DMS53 treated with DMSO at 0.1 percent for 48 hours (cell line): ENCODE data around the gene RALGAPA1.
"Not testable (repeated sequence)": the region's sequence is repeated elsewhere in the genome, so short reads cannot be mapped to it uniquely, and the experiment has no call there.

Source experiments
- DNase-seq: peaks from one replicate; lab custom pipeline; 2025; ENCODE audit not compliant: unreplicated experiment; lab: John Stamatoyannopoulos, UW

The RALGAPA1 gene

GRCh38 chr14:35766036-35766699 lies 42.9 kb downstream of the RALGAPA1 start:
- DNase-seq, result no peak

- no peak for DNase-seq
Measured at GRCh38 chr14:35761922-35762321, 47.2 kb downstream of the RALGAPA1 start.

- DNase-seq, result no peak
Measured at GRCh38 chr14:35760143-35760542, 49.0 kb downstream of the RALGAPA1 start.

GRCh38 chr14:35758523-35759129 lies 50.5 kb downstream of the RALGAPA1 start:
- DNase-seq, result no peak

GRCh38 chr14:35754671-35755070 lies 54.4 kb downstream of the RALGAPA1 start:
- DNase-seq, result no peak

- DNase-seq, result no peak
Measured at GRCh38 chr14:35752380-35752779, 56.7 kb downstream of the RALGAPA1 start.

GRCh38 chr14:35750202-35750904 lies 58.7 kb downstream of the RALGAPA1 start:
- no peak for DNase-seq

- DNase-seq, result peak; percentile 21
Measured at GRCh38 chr14:35747379-35747778, 61.7 kb downstream of the RALGAPA1 start.

GRCh38 chr14:35742442-35742841 lies 66.7 kb downstream of the RALGAPA1 start:
- no peak for DNase-seq

- DNase-seq, result no peak
Measured at GRCh38 chr14:35742032-35742371, 67.1 kb downstream of the RALGAPA1 start.

GRCh38 chr14:35741345-35742031 lies 67.6 kb downstream of the RALGAPA1 start:
- DNase-seq, result no peak

- DNase-seq, result no peak
Measured at GRCh38 chr14:35740215-35740614, 68.9 kb downstream of the RALGAPA1 start.

GRCh38 chr14:35735163-35735562 lies 73.9 kb downstream of the RALGAPA1 start:
- DNase-seq, result not testable (repeated sequence)

- not testable (repeated sequence) for DNase-seq
Measured at GRCh38 chr14:35733510-35733909, 75.6 kb downstream of the RALGAPA1 start.

- DNase-seq, result no peak
Measured at GRCh38 chr14:35730871-35731270, 78.2 kb downstream of the RALGAPA1 start.

GRCh38 chr14:35727764-35728163 lies 81.3 kb downstream of the RALGAPA1 start:
- DNase-seq, result no peak

- DNase-seq, result no peak
Measured at GRCh38 chr14:35725930-35726329, 83.2 kb downstream of the RALGAPA1 start.

GRCh38 chr14:35715079-35715478 lies 94.0 kb downstream of the RALGAPA1 start:
- no peak for DNase-seq

GRCh38 chr14:35712466-35712865 lies 96.6 kb downstream of the RALGAPA1 start:
- no peak for DNase-seq

GRCh38 chr14:35708062-35708461 lies 101.0 kb downstream of the RALGAPA1 start:
- DNase-seq, result no peak

GRCh38 chr14:35705636-35706035 lies 103.5 kb downstream of the RALGAPA1 start:
- no peak for DNase-seq
